ENCODE measurements around the gene TTC1.

The TTC1 gene

DNA sequence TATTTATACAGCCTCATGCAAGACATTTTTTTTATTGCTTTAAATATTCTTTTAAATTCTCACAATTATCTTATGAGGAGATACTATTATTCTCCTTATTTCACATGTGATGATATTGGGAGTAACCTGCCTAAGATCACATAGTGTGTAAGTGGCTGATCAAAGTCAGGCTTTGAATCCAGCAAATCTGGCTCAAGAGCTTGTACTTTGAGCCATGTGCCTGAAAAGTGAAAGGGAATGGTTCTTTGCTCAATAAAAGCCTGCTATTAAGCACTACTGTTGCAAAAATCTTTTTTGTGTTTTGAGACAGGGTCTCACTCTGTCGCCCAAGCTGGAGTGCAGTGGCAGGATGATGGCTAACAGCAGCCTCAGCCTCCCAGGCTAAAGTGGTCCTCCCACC, 75.2 kb downstream of the TTC1 start:
- Histone ChIP-seq H3K36me3 (ENCODE audit: low read length) (no peaks in the 10 kb centered on the region), H3K4me2 (ENCODE audit: low read depth, low read length, poor library complexity, severe bottlenecking) (no peak overlapping the region), H3K9me2 (replicated peaks; ENCODE audit: insufficient read depth, low read length) (no peaks in the 10 kb centered on the region), H3K9ac (ENCODE audit: low read length) (no peak overlapping the region), H3K27me3 (ENCODE audit: low read length) (no peaks in the 10 kb centered on the region), H3K4me3 (ENCODE audit: insufficient read depth, low read length, poor library complexity, severe bottlenecking) (no peak overlapping the region), H3F3A (ENCODE audit: insufficient read depth) (no peaks in the 10 kb centered on the region), H3K9me3 (ENCODE audit: insufficient read depth, low read length) (no peaks in the 10 kb centered on the region), H2AFZ (ENCODE audit: low read depth, low read length, severe bottlenecking) (no peak overlapping the region), H4K20me1 (ENCODE audit: low read depth, low read length) (no peaks in the 10 kb centered on the region), H3K79me2 (ENCODE audit: insufficient read depth, low read length) (no peaks in the 10 kb centered on the region), H3K27ac (ENCODE audit: low read depth, low read length) (no peak overlapping the region)
- no peak for TF ChIP-seq CTCF (IDR thresholded peaks at IDR 0.05; ENCODE audit: insufficient read depth, low read length, poor library complexity, severe bottlenecking)
- TF ChIP-seq EZH2phosphoT487 (conservative IDR thresholded peaks at IDR 0.05; ENCODE audit: low read length) = no peak

DNA sequence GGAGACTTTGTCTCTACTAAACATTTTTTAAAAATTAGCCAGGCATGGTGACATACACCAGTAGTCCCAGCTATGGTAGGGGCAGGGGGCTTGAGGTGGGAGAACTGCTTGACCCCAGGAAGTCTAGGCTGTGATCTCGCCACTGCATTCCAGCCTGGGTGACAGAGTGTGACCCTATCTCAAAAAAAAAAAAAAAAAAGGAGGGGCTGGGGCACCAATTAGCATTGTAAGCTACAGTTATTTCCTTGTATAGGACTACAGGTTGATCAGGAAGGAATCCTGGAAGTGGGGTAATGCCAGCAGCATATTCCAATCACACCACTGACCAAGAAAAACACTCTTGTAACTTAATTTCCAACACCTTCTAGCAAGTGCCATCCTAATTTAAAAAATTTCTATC, 78.3 kb downstream of the TTC1 start:
- Histone ChIP-seq H4K20me1 (ENCODE audit: low read depth, low read length) (no peaks in the 10 kb centered on the region), H3K4me3 (ENCODE audit: insufficient read depth, low read length, poor library complexity, severe bottlenecking) (no peak overlapping the region), H3K9me2 (replicated peaks; ENCODE audit: insufficient read depth, low read length) (no peaks in the 10 kb centered on the region), H3F3A (ENCODE audit: insufficient read depth) (peaks cover 5% of the 10 kb centered on the region; the same call in 1 of the 2 replicates), H3K9me3 (ENCODE audit: insufficient read depth, low read length) (no peaks in the 10 kb centered on the region), H3K79me2 (ENCODE audit: insufficient read depth, low read length) (no peaks in the 10 kb centered on the region), H2AFZ (ENCODE audit: low read depth, low read length, severe bottlenecking) (no peak overlapping the region), H3K27me3 (ENCODE audit: low read length) (no peaks in the 10 kb centered on the region), H3K27ac (ENCODE audit: low read depth, low read length) (no peak overlapping the region), H3K36me3 (ENCODE audit: low read length) (peaks cover 8% of the 10 kb centered on the region; the same call in 1 of the 2 replicates), H3K9ac (ENCODE audit: low read length) (no peak overlapping the region), H3K4me2 (ENCODE audit: low read depth, low read length, poor library complexity, severe bottlenecking) (no peak overlapping the region)
- TF ChIP-seq EZH2phosphoT487 (conservative IDR thresholded peaks at IDR 0.05; ENCODE audit: low read length) (no peak), CTCF (IDR thresholded peaks at IDR 0.05; ENCODE audit: insufficient read depth, low read length, poor library complexity, severe bottlenecking) (no peak)

- H3K9me3 ChIP-seq (ENCODE audit: insufficient read depth, low read length) = no peaks in the 10 kb centered on the region
- TF ChIP-seq CTCF (IDR thresholded peaks at IDR 0.05; ENCODE audit: insufficient read depth, low read length, poor library complexity, severe bottlenecking) (no peak), EZH2phosphoT487 (conservative IDR thresholded peaks at IDR 0.05; ENCODE audit: low read length) (no peak)
- H3K4me2 ChIP-seq (ENCODE audit: low read depth, low read length, poor library complexity, severe bottlenecking) = no peak overlapping the region
- H3K9ac ChIP-seq (ENCODE audit: low read length) = no peak overlapping the region
- no peaks in the 10 kb centered on the region for H3K9me2 ChIP-seq (replicated peaks; ENCODE audit: insufficient read depth, low read length)
- H3K79me2 ChIP-seq (ENCODE audit: insufficient read depth, low read length) = no peaks in the 10 kb centered on the region
- peaks cover 5% of the 10 kb centered on the region; the same call in 1 of the 2 replicates for H3F3A ChIP-seq (ENCODE audit: insufficient read depth)
- H3K36me3 ChIP-seq (ENCODE audit: low read length) = peaks cover 14% of the 10 kb centered on the region
- H4K20me1 ChIP-seq (ENCODE audit: low read depth, low read length) = no peaks in the 10 kb centered on the region
- H3K27ac ChIP-seq (ENCODE audit: low read depth, low read length) = no peak overlapping the region
- H2AFZ ChIP-seq (ENCODE audit: low read depth, low read length, severe bottlenecking) = no peak overlapping the region
- no peak overlapping the region for H3K4me3 ChIP-seq (ENCODE audit: insufficient read depth, low read length, poor library complexity, severe bottlenecking)
- no peaks in the 10 kb centered on the region for H3K27me3 ChIP-seq (ENCODE audit: low read length)
These were observed 79.9 kb downstream of the TTC1 start for GRCh38 chr5:160088805-160089204.
